GM21515 (cell line): ENCODE results near the gene RSAD2.
"Not testable (repeated sequence)": the region's sequence is repeated elsewhere in the genome, so short reads cannot be mapped to it uniquely, and the experiment has no call there.

Experiments
- ATAC-seq: cut with Tn5 transposase; IDR thresholded peaks from one replicate; pipeline ENCODE4 v1.9.1; 2021; ENCODE audit not compliant: unreplicated experiment

RSAD2 gene

DNA sequence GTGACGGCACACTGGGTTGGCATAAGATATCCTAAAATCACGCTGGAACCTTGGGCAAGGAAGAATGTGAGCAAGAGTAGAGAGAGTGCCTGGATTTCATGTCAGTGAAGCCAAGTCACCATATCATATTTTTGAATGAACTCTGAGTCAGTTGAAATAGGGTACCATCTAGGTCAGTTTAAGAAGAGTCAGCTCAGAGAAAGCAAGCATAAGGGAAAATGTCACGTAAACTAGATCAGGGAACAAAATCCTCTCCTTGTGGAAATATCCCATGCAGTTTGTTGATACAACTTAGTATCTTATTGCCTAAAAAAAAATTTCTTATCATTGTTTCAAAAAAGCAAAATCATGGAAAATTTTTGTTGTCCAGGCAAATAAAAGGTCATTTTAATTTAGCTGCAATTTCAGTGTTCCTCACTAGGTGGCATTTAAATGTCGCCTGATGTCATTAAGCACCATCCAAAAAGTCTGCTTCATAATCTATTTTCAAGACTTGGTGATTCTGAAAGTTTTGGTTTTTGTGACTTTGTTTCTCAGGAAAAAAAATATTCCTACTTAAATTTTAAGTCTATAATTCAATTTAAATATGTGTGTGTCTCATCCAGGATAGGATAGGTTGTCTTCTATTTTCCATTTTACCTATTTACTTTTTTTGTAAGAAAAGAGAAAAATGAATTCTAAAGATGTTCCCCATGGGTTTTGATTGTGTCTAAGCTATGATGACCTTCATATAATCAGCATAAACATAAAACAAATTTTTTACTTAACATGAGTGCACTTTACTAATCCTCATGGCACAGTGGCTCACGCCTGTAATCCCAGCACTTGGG lies 19.6 kb downstream of the RSAD2 start:
- peak; percentile 67 for ATAC-seq

DNA sequence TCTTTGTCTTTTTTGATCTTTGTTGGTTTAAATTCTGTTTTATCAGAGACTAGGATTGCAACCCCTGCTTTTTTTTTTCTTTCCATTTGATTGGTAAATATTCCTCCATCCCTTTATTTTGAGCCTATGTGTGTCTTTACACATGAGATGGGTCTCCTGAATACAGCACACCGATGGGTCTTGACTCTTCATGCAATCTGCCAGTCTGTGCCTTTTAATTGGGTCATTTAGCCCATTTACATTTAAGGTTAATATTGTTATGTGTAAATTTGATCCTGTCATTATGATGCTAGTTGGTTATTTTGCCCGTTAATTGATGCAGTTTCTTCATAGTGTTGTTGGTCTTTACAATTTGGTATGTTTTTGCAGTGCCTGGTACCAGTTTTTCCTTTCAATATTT lies 25.0 kb downstream of the RSAD2 start:
- ATAC-seq, result not testable (repeated sequence)

- no peak for ATAC-seq
Measured at GRCh38 chr2:6905668-6906067, 28.1 kb downstream of the RSAD2 start.

- ATAC-seq, result no peak
Measured at GRCh38 chr2:6906165-6906741, 28.7 kb downstream of the RSAD2 start.

DNA sequence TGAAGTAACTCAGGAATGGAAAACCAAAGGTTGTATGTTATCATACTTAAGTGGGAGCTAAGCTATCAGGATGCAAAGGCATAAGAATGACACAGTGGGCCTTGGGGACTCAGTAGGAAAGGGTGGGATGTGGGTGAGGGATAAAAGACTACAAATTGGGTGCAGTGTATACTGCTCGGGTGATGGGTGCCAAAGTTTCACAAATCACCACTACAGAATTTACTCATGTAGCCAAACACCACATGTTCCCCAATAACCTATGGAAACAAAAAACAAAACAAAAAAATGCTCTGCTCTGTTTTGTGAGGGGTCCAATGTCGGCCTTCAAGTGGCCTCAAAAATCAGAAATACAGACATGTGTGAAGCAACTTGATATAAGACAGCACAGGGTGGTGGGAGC lies 30.7 kb downstream of the RSAD2 start:
- ATAC-seq, result no peak

- peak; percentile 99 for ATAC-seq
Measured at GRCh38 chr2:6909431-6910385, 32.1 kb downstream of the RSAD2 start.

DNA sequence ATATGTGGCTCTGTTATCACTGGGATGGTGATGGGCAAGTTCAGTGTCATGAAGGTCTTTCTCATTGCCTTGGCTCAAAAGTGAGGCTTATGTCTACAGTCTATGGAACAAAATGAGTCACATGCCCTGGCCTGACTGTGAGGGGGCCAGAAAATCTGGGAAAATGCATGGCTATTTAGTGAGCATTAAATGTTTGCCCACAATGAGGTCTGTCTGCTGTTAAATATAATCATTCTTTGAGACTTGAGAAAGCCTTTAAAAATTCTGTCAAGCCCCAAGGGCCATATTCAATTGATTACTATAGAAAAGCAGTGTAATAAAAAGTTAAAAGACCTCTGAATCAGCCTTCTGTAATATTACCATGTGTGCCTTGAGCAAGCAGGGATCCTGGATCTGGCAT lies 34.1 kb downstream of the RSAD2 start:
- no peak for ATAC-seq

GRCh38 chr2:6913415-6914157 lies 36.0 kb downstream of the RSAD2 start:
- ATAC-seq, result no peak

DNA sequence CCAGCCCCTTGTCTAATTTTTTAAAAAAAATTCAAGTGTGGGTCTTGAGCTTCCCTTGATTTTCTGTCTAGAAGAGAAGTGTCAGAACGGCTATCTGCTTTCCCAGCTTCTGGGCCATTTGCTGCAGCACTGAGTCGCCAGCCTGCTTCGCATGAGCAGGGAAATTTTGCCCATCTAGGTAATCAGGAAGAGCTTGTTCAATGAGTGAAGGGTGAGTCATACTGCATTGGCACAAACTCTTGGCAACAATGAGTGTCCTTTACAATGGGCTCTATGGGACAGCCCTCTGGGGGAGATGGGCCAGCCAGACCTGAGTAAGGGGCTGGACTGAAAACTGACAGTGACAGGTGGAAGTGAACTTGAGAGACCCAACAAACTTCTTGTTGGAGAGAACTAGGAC lies 37.3 kb downstream of the RSAD2 start:
- no peak for ATAC-seq

DNA sequence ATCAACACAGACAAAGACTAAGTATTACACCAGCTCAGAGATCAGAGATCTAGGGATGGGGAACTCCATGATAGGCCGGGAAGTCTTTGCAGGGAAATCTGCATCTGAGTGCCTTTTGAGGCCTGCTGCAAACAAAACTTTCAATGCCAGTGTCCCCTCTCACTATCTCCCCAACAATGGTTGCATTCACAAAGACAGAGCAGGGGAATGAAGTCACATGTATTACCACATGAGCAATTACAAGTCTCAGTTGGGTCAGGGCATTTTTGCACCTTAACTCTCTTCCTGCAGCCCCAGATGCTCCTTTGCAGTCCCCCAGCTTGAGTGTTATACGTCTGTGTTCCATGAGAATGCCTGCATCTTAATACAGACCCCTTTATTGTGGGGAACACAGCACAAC lies 37.8 kb downstream of the RSAD2 start:
- ATAC-seq, result no peak

DNA sequence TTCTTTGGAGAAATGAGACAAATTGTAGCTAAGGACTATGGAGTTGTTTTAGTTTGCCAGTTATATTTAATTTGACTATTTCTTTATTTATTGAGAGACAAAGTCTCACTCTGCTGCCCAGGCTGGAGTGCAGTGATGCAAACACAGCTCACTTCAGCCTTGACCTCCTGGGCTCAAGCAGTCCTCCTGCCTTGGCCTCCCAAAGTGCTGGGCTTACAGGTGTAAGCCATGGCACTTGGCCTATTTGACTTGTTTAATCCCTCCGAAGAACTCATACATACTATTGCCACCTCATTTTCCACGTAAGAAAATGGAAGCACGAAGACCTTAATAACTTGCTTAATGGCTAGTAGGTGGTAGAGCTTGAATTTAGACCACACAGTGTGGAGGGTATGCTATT lies 38.6 kb downstream of the RSAD2 start:
- ATAC-seq, result no peak

GRCh38 chr2:6916736-6917070 lies 39.1 kb downstream of the RSAD2 start:
- ATAC-seq, result no peak

- peak; percentile 80 for ATAC-seq
Measured at GRCh38 chr2:6917071-6917760, 39.6 kb downstream of the RSAD2 start, which contains the start of gene RNF144A. TSS of gene RNF144A (plus strand) at chr2:6917412. CDS start at chr2:6996927, 79,515 bp downstream.

DNA sequence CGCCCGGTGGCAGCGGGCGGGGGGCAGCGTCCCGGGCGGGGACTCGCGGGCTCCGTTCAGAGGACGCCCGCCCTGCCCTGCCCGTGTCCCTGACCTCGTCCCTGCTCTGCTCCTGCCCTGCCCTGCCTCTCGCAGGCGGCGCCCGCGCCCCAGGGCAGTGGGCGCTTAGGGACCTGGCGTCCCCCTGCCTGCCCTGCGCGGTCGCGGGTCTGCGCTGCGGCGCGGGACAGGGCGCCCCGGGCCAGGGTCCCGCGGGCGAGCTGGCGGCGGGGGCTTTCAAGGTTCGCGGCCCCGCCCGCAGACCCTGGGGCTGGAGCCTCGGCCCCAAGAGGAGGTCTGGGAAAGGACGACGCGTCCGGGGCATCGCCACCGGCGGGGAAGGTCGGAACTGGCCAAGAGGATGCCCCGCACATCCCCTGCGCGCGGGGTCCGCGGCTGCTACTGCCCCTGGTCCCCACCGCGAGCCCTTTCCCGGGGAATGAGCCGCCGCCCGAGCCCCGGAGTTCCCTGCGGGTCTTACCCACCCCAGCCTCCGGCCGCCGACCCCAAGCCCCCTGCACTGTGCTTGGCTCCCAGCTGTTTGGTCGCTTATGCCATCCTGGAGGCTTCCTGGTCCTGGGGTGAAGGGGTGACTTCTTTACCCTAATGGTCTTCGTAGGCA lies 40.3 kb downstream of the RSAD2 start:
- peak; percentile 31 for ATAC-seq

DNA sequence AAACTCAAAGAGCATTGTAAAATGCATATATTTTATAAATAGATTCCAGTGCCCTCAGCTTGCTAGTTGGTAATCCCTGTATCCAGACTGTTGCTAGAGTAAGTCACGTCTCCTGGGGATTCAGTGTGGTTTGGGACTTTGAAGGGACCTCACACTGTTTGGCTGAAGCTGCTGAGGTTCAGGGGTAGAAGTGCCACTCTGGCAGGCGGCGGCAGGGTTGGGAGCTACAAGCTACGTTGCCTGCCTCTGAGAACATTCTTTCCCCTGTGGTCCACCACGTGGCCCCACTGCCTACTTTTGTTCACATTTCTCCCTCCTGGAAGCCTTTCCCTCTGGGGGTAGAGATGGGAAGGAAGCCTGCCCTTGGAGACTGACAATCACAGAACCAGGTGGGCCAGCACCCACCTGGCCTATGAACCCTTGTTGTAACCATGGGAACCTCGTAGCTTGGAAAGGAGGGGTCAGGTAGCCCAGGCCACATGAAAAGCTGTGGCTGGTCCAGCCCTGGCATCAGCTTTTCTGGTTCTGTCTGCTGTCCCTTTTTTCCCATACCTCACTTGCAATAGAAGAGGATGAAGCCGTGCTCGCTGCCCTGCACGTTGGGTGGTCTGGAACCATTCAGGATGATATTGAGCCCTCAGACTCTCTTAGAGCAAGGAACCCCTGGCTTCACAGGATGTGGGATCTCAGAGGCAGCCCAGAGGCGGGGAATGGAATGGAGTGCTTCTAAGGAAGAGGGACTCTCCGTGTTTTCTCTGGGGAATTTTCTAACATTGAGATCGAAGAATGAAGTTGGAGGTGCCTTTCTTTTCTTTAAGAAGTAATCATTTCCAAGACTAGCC lies 42.5 kb downstream of the RSAD2 start:
- no peak for ATAC-seq

DNA sequence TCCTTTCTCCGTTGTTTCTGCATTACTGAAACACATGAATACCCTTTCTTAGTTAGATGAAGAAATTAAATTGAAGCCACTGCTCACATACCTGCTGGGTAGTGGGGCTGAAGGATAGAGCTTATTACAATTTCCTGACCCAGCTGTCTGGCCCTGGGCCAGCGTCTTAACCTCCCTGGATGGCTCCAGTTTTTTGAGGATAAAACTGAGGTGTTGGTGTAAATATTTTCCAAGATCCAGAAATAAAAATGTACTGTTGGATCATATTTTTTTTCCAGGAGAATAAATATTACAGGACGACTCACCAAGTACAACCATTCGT lies 43.1 kb downstream of the RSAD2 start:
- ATAC-seq, result no peak

- no peak for ATAC-seq
Measured at GRCh38 chr2:6921321-6921922, 43.8 kb downstream of the RSAD2 start.

- ATAC-seq, result no peak
Measured at GRCh38 chr2:6922201-6922656, 44.7 kb downstream of the RSAD2 start.

DNA sequence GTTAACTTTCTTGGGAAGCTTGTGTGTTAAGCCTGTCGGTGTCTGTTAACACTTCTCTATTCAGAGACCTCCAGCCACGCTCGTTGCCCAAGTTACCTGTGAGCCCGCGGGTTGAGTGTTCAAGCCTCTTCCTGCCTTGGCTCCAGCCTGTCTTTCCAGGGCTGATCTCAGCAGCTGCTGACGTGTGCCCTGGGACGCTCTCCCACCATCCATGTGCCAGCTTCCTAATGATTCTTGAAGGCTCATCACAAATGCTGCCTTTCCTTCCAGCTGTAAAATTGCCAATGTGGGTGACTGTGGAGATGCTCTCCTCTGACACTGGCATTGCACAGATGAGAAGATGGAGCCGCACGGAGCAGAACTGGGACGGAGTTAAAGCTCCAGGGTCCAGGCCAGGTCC lies 45.7 kb downstream of the RSAD2 start:
- ATAC-seq, result no peak
